ENCODE data around the gene CNTRL. TPM values are rescaled to one million over a fixed set of nuclear protein-coding genes. Genes with fewer than 3 reads are reported as not detected.

CNTRL gene
- polyA plus RNA-seq, 1 donor from 2014 or later: 16.0 TPM

- Histone ChIP-seq H2AFZ (ENCODE audit: low read depth, low read length) (no peak overlapping the region), H3K4me2 (ENCODE audit: low read length) (no peak overlapping the region)
Observed at GRCh38 chr9:121226175-121226574, 151.4 kb downstream of the CNTRL start.

More at GRCh38 chr9:121226175-121226574, 151.4 kb downstream of the CNTRL start:
- H3K9ac ChIP-seq (ENCODE audit: low read length): no peak overlapping the region
- H3F3A ChIP-seq (ENCODE audit: insufficient read depth, low read length, poor library complexity, severe bottlenecking): no peaks in the 10 kb centered on the region
- no peaks in the 10 kb centered on the region for H3K9me2 ChIP-seq (ENCODE audit: insufficient read depth, low read length)
- no peaks in the 10 kb centered on the region for H3K27me3 ChIP-seq (ENCODE audit: insufficient read depth, low read depth, low read length)
- H4K20me1 ChIP-seq (ENCODE audit: insufficient read depth): no peaks in the 10 kb centered on the region
- no peak overlapping the region for H3K4me3 ChIP-seq (ENCODE audit: low read length)
- no peak overlapping the region for H3K27ac ChIP-seq (ENCODE audit: low read length)
- no peaks in the 10 kb centered on the region for H3K36me3 ChIP-seq (ENCODE audit: insufficient read depth, low read length)
- no peaks in the 10 kb centered on the region for H3K79me2 ChIP-seq (replicated peaks; ENCODE audit: insufficient read depth, low read length)
- TF ChIP-seq, protein P1, sequence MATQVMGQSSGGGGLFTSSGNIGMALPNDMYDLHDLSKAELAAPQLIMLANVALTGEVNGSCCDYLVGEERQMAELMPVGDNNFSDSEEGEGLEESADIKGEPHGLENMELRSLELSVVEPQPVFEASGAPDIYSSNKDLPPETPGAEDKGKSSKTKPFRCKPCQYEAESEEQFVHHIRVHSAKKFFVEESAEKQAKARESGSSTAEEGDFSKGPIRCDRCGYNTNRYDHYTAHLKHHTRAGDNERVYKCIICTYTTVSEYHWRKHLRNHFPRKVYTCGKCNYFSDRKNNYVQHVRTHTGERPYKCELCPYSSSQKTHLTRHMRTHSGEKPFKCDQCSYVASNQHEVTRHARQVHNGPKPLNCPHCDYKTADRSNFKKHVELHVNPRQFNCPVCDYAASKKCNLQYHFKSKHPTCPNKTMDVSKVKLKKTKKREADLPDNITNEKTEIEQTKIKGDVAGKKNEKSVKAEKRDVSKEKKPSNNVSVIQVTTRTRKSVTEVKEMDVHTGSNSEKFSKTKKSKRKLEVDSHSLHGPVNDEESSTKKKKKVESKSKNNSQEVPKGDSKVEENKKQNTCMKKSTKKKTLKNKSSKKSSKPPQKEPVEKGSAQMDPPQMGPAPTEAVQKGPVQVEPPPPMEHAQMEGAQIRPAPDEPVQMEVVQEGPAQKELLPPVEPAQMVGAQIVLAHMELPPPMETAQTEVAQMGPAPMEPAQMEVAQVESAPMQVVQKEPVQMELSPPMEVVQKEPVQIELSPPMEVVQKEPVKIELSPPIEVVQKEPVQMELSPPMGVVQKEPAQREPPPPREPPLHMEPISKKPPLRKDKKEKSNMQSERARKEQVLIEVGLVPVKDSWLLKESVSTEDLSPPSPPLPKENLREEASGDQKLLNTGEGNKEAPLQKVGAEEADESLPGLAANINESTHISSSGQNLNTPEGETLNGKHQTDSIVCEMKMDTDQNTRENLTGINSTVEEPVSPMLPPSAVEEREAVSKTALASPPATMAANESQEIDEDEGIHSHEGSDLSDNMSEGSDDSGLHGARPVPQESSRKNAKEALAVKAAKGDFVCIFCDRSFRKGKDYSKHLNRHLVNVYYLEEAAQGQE (IDR thresholded peaks at IDR 0.05; ENCODE audit: borderline replicate concordance): no peak
- TF ChIP-seq POLR2AphosphoS5 (IDR thresholded peaks at IDR 0.05) (no peak), SMC3 (conservative IDR thresholded peaks at IDR 0.05; ENCODE audit: poor library complexity) (no peak), TAF1 (IDR thresholded peaks at IDR 0.05; ENCODE audit: low read depth) (no peak), RAD21 (conservative IDR thresholded peaks at IDR 0.05) (no peak), EZH2 (IDR thresholded peaks at IDR 0.05; ENCODE audit: borderline replicate concordance, insufficient read depth, low read length, poor library complexity, severe bottlenecking) (no peak), MXI1 (conservative IDR thresholded peaks at IDR 0.05; ENCODE audit: poor library complexity, severe bottlenecking) (no peak), EP300 (conservative IDR thresholded peaks at IDR 0.05; ENCODE audit: poor library complexity, severe bottlenecking) (no peak)
- TF ChIP-seq, protein P2, sequence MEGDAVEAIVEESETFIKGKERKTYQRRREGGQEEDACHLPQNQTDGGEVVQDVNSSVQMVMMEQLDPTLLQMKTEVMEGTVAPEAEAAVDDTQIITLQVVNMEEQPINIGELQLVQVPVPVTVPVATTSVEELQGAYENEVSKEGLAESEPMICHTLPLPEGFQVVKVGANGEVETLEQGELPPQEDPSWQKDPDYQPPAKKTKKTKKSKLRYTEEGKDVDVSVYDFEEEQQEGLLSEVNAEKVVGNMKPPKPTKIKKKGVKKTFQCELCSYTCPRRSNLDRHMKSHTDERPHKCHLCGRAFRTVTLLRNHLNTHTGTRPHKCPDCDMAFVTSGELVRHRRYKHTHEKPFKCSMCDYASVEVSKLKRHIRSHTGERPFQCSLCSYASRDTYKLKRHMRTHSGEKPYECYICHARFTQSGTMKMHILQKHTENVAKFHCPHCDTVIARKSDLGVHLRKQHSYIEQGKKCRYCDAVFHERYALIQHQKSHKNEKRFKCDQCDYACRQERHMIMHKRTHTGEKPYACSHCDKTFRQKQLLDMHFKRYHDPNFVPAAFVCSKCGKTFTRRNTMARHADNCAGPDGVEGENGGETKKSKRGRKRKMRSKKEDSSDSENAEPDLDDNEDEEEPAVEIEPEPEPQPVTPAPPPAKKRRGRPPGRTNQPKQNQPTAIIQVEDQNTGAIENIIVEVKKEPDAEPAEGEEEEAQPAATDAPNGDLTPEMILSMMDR (IDR thresholded peaks at IDR 0.05; ENCODE audit: poor library complexity, severe bottlenecking): no peak
- no peaks in the 10 kb centered on the region for H3K9me3 ChIP-seq (ENCODE audit: low read length)

Small RNA genes lying within 50 kb of the gene (small RNA-seq; reads per million reads assigned to genes)
- 0 to 0.08 (median 0.03) reads per million in 3 experiments for gene RN7SL181P

Other genes with a start within 250 kb of the CNTRL start
- 11.1 and 11.7 TPM in 2 replicates for gene PSMD5, start 232.0 kb upstream of the CNTRL start, polyA plus RNA-seq
- gene PHF19, start 197.8 kb upstream of the CNTRL start, polyA plus RNA-seq: 3.0 and 4.9 TPM in 2 replicates
- gene TRAF1, start 148.2 kb upstream of the CNTRL start, polyA plus RNA-seq: 0.42 and 0.89 TPM in 2 replicates
- gene C5, start 24.7 kb upstream of the CNTRL start, polyA plus RNA-seq: 1.5 and 3.8 TPM in 2 replicates
- gene RAB14, start 126.9 kb downstream of the CNTRL start, polyA plus RNA-seq: 79.3 and 94.5 TPM in 2 replicates
- 2.4 and 7.7 TPM in 2 replicates for gene GSN, start 193.2 kb downstream of the CNTRL start, polyA plus RNA-seq

Measured in neural cell (in vitro differentiated cells).